Astrocyte (in vitro differentiated cells and primary cell): Measurements from ENCODE around the gene ZNF784.

ENCODE experiments used
- CTCF ChIP-seq: IDR thresholded peaks from 2 replicates; pipeline ENCODE4 v1.5.1; 2011; ENCODE audit warnings: low read depth, mild to moderate bottlenecking, inconsistent platforms, low read length, moderate library complexity; ENCODE audit not compliant: insufficient read depth
- EZH2 ChIP-seq: IDR thresholded peaks from 2 replicates; pipeline ENCODE4 v1.6.1; 2012; ENCODE audit warnings: mild to moderate bottlenecking, low read length, inconsistent platforms; ENCODE audit not compliant: insufficient read depth

- TF ChIP-seq CTCF = no peak
- TF ChIP-seq EZH2 = no peak
These were observed 42.1 kb upstream of the ZNF784 start for GRCh38 chr19:55666343-55667005.
